Mesothelial cell of epicardium (in vitro differentiated cells): Measurements from ENCODE around the gene CEP350. TPM values are rescaled to one million over a fixed set of nuclear protein-coding genes. Genes with fewer than 3 reads are reported as not detected.

Source experiments
- DNase-seq, 2 experiments: peaks; one replicate each; pipeline ENCODE4 v3.0.0; 2021; ENCODE audit warnings: low spot score in 2 of 2; ENCODE audit not compliant: unreplicated experiment in 2 of 2
- H3K27ac Mint-ChIP-seq: 2 replicates; pipeline ENCODE4 v1.8.0; 2021; ENCODE audit warnings: mixed read lengths
- H3K27me3 Mint-ChIP-seq: 2 replicates; pipeline ENCODE4 v1.8.0; 2021; ENCODE audit warnings: low read depth, mixed read lengths
- H3K36me3 Mint-ChIP-seq: 2 replicates; pipeline ENCODE4 v1.8.0; 2021; ENCODE audit warnings: mixed read lengths
- H3K4me1 Mint-ChIP-seq: 2 replicates; pipeline ENCODE4 v1.8.0; 2021; ENCODE audit warnings: mixed read lengths
- H3K4me3 Mint-ChIP-seq: 2 replicates; pipeline ENCODE4 v1.8.0; 2021; ENCODE audit warnings: mild to moderate bottlenecking, moderate library complexity, mixed read lengths
- H3K9me3 Mint-ChIP-seq: 2 replicates; pipeline ENCODE4 v1.8.0; 2021; ENCODE audit warnings: mixed read lengths
- CTCF ChIP-seq: fragments of 200-600 bp; sonication (generic); IDR thresholded peaks from one replicate; pipeline ENCODE4 v1.5.0; 2021; ENCODE audit warnings: antibody characterized with exemption; ENCODE audit not compliant: unreplicated experiment
- total RNA-seq: library from RNA; stranded (reverse); gene quantifications from 3 replicates; pipeline ENCODE4 v1.2.1, GENCODE V29; 2021

CEP350 gene
- total RNA-seq, 1 donor from 2014 or later = 58.0 TPM

- Mint-ChIP-seq H3K27ac (no peak overlapping the region), H3K36me3 (peaks cover 29% of the 10 kb centered on the region), H3K9me3 (no peaks in the 10 kb centered on the region), H3K4me3 (no peak overlapping the region), H3K27me3 (no peaks in the 10 kb centered on the region), H3K4me1 (no peaks in the 10 kb centered on the region)
- no peak for DNase-seq
- TF ChIP-seq CTCF = no peak
Observed at GRCh38 chr1:180061019-180061418, 106.4 kb downstream of the CEP350 start.

GRCh38 chr1:180062452-180062971, 107.9 kb downstream of the CEP350 start:
- Mint-ChIP-seq H3K4me1 (no peaks in the 10 kb centered on the region), H3K9me3 (no peaks in the 10 kb centered on the region), H3K27me3 (no peaks in the 10 kb centered on the region), H3K36me3 (peaks cover 33% of the 10 kb centered on the region), H3K27ac (no peak overlapping the region), H3K4me3 (no peak overlapping the region)
- no peak for DNase-seq
- TF ChIP-seq CTCF = no peak

- H3K9me3 Mint-ChIP-seq = no peaks in the 10 kb centered on the region
- no peak overlapping the region for H3K27ac Mint-ChIP-seq
- H3K4me3 Mint-ChIP-seq = no peak overlapping the region
- no peak for TF ChIP-seq CTCF
- no peaks in the 10 kb centered on the region for H3K4me1 Mint-ChIP-seq
- no peak for DNase-seq
- peaks cover 40% of the 10 kb centered on the region for H3K36me3 Mint-ChIP-seq
- H3K27me3 Mint-ChIP-seq = no peaks in the 10 kb centered on the region
Observed at GRCh38 chr1:180065408-180065807, 110.8 kb downstream of the CEP350 start.

- no peaks in the 10 kb centered on the region for H3K9me3 Mint-ChIP-seq
Observed at GRCh38 chr1:180066150-180066549, 111.5 kb downstream of the CEP350 start.

GRCh38 chr1:180070286-180070685, 115.7 kb downstream of the CEP350 start:
- no peak for DNase-seq
- H3K36me3 Mint-ChIP-seq = peaks cover 36% of the 10 kb centered on the region
- no peak overlapping the region for H3K27ac Mint-ChIP-seq
- no peak for TF ChIP-seq CTCF
- no peaks in the 10 kb centered on the region for H3K9me3 Mint-ChIP-seq
- no peaks in the 10 kb centered on the region for H3K27me3 Mint-ChIP-seq
- no peak overlapping the region for H3K4me3 Mint-ChIP-seq
- H3K4me1 Mint-ChIP-seq = no peaks in the 10 kb centered on the region

More at GRCh38 chr1:180066150-180066549, 111.5 kb downstream of the CEP350 start:
- no peak for TF ChIP-seq CTCF
- no peak overlapping the region for H3K27ac Mint-ChIP-seq
- peaks cover 42% of the 10 kb centered on the region for H3K36me3 Mint-ChIP-seq
- no peak for DNase-seq
- H3K27me3 Mint-ChIP-seq = no peaks in the 10 kb centered on the region
- no peaks in the 10 kb centered on the region for H3K4me1 Mint-ChIP-seq
- H3K4me3 Mint-ChIP-seq = no peak overlapping the region

GRCh38 chr1:180071759-180072158, 117.1 kb downstream of the CEP350 start:
- Mint-ChIP-seq H3K9me3 (no peaks in the 10 kb centered on the region), H3K27ac (no peak overlapping the region), H3K27me3 (no peaks in the 10 kb centered on the region), H3K36me3 (peaks cover 35% of the 10 kb centered on the region), H3K4me1 (no peaks in the 10 kb centered on the region), H3K4me3 (no peak overlapping the region)
- TF ChIP-seq CTCF = no peak
- no peak for DNase-seq
